ENCODE measurements around the gene RAB38.

DNA sequence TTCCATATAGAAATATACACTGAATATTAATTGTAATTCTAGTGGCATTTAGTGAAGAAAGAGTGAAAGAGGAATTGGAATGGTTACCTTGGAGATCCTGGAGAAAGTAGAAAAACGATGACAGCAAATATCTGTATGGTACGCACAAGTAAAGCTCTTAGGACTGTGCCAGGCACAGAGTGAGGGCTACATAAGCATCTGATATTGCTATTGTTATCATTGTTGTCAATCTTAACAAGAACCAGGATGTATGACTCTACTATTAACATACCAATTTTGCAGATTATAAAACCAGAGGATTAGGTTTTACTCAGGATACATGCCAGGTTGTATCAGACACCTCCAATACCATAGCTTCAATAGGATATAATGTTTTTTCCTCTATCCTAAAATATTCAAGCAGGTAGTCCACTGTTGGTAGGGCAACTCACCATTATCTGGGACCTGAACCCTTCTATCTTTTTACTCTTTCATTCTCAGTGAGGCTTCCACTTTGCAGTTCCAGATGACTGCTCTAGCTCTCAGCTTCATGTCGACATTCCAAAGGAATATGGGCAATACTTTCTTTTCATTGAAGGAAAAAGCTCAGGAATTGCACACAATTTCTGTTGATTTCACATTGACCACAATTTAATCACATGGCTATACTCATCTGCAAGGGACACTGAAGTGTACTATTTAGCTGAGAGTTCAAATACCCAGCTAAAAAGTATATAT lies 73.2 kb downstream of the RAB38 start:
- no peak for TF ChIP-seq CTCF (IDR thresholded peaks at IDR 0.05)
- no peak for TF ChIP-seq EZH2 (IDR thresholded peaks at IDR 0.05)
- TF ChIP-seq EZH2phosphoT487 (IDR thresholded peaks at IDR 0.05), result no peak

All from neural progenitor cell (in vitro differentiated cells).